ENCODE measurements around the gene DUX4. TPM values are rescaled to one million over a fixed set of nuclear protein-coding genes. Genes with fewer than 3 reads are reported as not detected.
"Not testable (repeated sequence)": the region's sequence is repeated elsewhere in the genome, so short reads cannot be mapped to it uniquely, and the experiment has no call there.

The DUX4 gene
- not detected in 2 replicates for total RNA-seq
- not detected in 2 replicates for polyA plus RNA-seq
- not detected in 2 replicates for polyA plus RNA-seq (2012)
- polyA minus RNA-seq (ENCODE audit: low replicate concordance): not detected in 2 replicates

DNA sequence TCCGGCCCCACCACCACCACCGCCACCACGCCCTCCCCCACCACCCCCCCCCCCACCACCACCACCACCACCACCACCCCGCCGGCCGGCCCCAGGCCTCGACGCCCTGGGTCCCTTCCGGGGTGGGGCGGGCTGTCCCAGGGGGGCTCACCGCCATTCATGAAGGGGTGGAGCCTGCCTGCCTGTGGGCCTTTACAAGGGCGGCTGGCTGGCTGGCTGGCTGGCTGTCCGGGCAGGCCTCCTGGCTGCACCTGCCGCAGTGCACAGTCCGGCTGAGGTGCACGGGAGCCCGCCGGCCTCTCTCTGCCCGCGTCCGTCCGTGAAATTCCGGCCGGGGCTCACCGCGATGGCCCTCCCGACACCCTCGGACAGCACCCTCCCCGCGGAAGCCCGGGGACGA is at the start of gene DUX4:
Gene DUX4, plus strand, starts transcription at position 347 of the 400 bp plus-strand sequence. Its CDS starts 0 bp downstream, at position 347.
- DNase-seq (ENCODE audit: low read depth in 2 of 2); H3K79me2 ChIP-seq (ENCODE audit: control insufficient read depth, insufficient read depth, low read length); H3K27ac ChIP-seq (ENCODE audit: insufficient read depth, low read length); H3K36me3 ChIP-seq (ENCODE audit: control insufficient read depth, insufficient read depth, low read length); H3K9me3 ChIP-seq (ENCODE audit: control insufficient read depth, insufficient read depth, low read depth, low read length); H3K4me3 ChIP-seq (replicated peaks in 1 of 4; ENCODE audit: control extremely low read depth in 1 of 4, insufficient read depth in 1 of 4, low read depth in 3 of 4, low read length in 4 of 4); H3K9ac ChIP-seq (ENCODE audit: insufficient read depth, low read length); H2AFZ ChIP-seq (ENCODE audit: low read length); H3K27me3 ChIP-seq (ENCODE audit: control insufficient read depth, insufficient read depth, low read length); H3K4me2 ChIP-seq (ENCODE audit: extremely low read depth, insufficient read depth, low read length); H3K4me1 ChIP-seq (ENCODE audit: control insufficient read depth, extremely low read depth, insufficient read depth, low read length); H4K20me1 ChIP-seq (ENCODE audit: control insufficient read depth, extremely low read depth, insufficient read depth, low read length): not testable (repeated sequence)

DNA sequence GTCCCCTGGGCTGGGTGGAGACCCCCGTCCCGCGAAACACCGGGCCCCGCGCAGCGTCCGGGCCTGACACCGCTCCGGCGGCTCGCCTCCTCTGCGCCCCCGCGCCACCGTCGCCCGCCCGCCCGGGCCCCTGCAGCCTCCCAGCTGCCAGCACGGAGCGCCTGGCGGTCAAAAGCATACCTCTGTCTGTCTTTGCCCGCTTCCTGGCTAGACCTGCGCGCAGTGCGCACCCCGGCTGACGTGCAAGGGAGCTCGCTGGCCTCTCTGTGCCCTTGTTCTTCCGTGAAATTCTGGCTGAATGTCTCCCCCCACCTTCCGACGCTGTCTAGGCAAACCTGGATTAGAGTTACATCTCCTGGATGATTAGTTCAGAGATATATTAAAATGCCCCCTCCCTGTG is 1.9 kb downstream of the DUX4 start:
- H3K27ac ChIP-seq (ENCODE audit: insufficient read depth, low read length); H4K20me1 ChIP-seq (ENCODE audit: control insufficient read depth, extremely low read depth, insufficient read depth, low read length); H3K27me3 ChIP-seq (ENCODE audit: control insufficient read depth, insufficient read depth, low read length); DNase-seq (ENCODE audit: low read depth in 2 of 2); H3K4me2 ChIP-seq (ENCODE audit: extremely low read depth, insufficient read depth, low read length); H3K79me2 ChIP-seq (ENCODE audit: control insufficient read depth, insufficient read depth, low read length); H3K36me3 ChIP-seq (ENCODE audit: control insufficient read depth, insufficient read depth, low read length); H3K9me3 ChIP-seq (ENCODE audit: control insufficient read depth, insufficient read depth, low read depth, low read length); H3K4me3 ChIP-seq (replicated peaks in 1 of 4; ENCODE audit: control extremely low read depth in 1 of 4, insufficient read depth in 1 of 4, low read depth in 3 of 4, low read length in 4 of 4); H3K4me1 ChIP-seq (ENCODE audit: control insufficient read depth, extremely low read depth, insufficient read depth, low read length); H2AFZ ChIP-seq (ENCODE audit: low read length); H3K9ac ChIP-seq (ENCODE audit: insufficient read depth, low read length): not testable (repeated sequence)

DNA sequence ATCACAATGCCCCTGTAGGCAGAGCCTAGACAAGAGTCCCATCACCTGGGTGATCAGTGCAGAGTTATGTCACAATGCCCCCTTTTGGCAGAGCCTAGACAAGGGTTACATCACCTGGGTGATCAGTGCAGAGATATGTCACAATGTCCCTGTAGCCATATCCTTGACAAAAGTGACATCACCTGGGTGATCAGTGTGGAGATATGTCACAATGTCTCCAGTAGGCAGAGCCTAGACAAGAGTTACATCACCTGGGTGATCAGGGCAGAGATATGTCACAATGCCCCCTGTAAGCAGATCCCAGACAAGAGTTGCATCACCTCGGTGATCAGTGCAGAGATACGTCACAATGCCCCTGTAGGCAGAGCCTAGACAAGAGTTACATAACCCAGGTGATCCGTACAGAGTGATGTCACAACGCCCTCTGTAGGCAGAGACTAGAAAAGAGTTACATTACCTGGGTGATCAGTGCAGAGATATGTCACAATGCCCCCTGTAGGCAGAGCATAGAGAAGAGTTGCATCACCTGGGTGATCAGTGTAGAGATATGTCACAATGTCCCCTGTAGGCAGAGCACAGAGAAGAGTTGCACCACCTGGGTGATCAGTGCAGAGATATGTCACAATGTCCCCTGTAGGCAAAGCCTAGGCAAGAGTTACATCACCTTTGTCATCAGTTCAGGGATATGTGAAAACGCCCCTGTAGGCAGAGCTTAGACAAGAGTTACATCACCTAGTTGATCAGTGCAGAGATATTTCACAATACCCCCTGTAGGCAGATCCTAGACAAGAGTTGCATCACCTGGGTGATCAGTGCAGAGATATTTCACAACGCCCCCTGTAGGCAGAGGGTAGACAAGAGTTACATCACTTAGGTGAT is 4.4 kb downstream of the DUX4 start:
- not testable (repeated sequence) for H2AFZ ChIP-seq (ENCODE audit: low read length); H3K4me2 ChIP-seq (ENCODE audit: extremely low read depth, insufficient read depth, low read length); H3K4me3 ChIP-seq (replicated peaks in 1 of 4; ENCODE audit: control extremely low read depth in 1 of 4, insufficient read depth in 1 of 4, low read depth in 3 of 4, low read length in 4 of 4); H3K9me3 ChIP-seq (ENCODE audit: control insufficient read depth, insufficient read depth, low read depth, low read length); DNase-seq (ENCODE audit: low read depth in 2 of 2); H3K36me3 ChIP-seq (ENCODE audit: control insufficient read depth, insufficient read depth, low read length); H3K27me3 ChIP-seq (ENCODE audit: control insufficient read depth, insufficient read depth, low read length); H3K9ac ChIP-seq (ENCODE audit: insufficient read depth, low read length); H4K20me1 ChIP-seq (ENCODE audit: control insufficient read depth, extremely low read depth, insufficient read depth, low read length); H3K27ac ChIP-seq (ENCODE audit: insufficient read depth, low read length); H3K4me1 ChIP-seq (ENCODE audit: control insufficient read depth, extremely low read depth, insufficient read depth, low read length); H3K79me2 ChIP-seq (ENCODE audit: control insufficient read depth, insufficient read depth, low read length)

DNA sequence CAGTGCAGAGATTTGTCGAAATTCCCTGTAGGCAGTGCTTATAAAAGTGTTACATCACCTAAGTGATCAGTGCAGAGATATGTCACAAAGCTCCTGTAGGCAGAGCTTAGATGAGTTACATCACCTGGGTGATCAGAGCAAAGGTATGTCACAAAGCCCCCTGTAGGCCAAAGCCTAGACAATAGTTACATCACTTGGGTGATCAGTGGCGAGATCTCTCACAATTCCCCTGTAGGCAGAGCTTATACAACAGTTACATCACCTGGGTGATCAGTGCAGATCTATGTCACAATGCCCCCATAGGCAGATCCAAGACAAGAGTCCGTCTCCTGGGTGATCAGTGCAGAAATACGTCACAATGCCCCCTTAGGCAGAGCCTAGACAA is 5.0 kb downstream of the DUX4 start:
- DNase-seq (ENCODE audit: low read depth in 2 of 2); H3K9me3 ChIP-seq (ENCODE audit: control insufficient read depth, insufficient read depth, low read depth, low read length); H3K27me3 ChIP-seq (ENCODE audit: control insufficient read depth, insufficient read depth, low read length); H4K20me1 ChIP-seq (ENCODE audit: control insufficient read depth, extremely low read depth, insufficient read depth, low read length); H3K79me2 ChIP-seq (ENCODE audit: control insufficient read depth, insufficient read depth, low read length); H3K9ac ChIP-seq (ENCODE audit: insufficient read depth, low read length); H3K27ac ChIP-seq (ENCODE audit: insufficient read depth, low read length); H2AFZ ChIP-seq (ENCODE audit: low read length); H3K4me3 ChIP-seq (replicated peaks in 1 of 4; ENCODE audit: control extremely low read depth in 1 of 4, insufficient read depth in 1 of 4, low read depth in 3 of 4, low read length in 4 of 4); H3K4me1 ChIP-seq (ENCODE audit: control insufficient read depth, extremely low read depth, insufficient read depth, low read length); H3K36me3 ChIP-seq (ENCODE audit: control insufficient read depth, insufficient read depth, low read length); H3K4me2 ChIP-seq (ENCODE audit: extremely low read depth, insufficient read depth, low read length): not testable (repeated sequence)

DNA sequence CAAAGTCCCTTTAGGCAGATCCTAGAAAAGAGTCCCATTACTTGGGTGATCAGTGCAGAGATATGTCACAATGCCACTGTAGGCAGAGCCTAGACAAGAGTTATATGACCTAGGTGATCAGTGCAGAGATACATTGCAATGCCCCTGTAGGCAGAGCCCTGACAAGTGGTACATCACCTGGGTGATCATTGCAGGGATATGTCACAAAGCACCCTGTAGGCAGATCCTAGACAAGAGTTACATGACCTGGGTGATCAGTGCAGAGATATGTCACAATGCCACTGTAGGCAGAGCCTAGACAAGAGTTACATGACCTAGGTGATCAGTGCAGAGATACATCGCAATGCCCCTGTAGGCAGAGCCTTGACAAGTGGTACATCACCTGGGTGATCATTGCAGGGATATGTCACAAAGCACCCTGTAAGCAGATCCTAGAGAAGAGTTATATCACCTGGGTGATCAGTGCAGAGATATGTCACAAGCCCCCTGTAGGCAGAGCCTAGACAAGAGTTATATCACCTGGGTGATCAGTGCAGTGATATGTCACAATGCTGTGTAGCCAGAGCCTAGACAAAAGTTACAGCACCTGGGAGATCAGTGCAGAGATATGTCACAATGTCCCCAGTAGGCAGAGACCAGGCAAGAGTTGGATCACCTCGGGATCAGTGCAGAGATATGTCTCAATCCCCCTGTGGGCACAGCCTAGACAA is 5.6 kb downstream of the DUX4 start:
- not testable (repeated sequence) for H3K4me1 ChIP-seq (ENCODE audit: control insufficient read depth, extremely low read depth, insufficient read depth, low read length); H3K27me3 ChIP-seq (ENCODE audit: control insufficient read depth, insufficient read depth, low read length); H2AFZ ChIP-seq (ENCODE audit: low read length); H3K79me2 ChIP-seq (ENCODE audit: control insufficient read depth, insufficient read depth, low read length); H4K20me1 ChIP-seq (ENCODE audit: control insufficient read depth, extremely low read depth, insufficient read depth, low read length); H3K27ac ChIP-seq (ENCODE audit: insufficient read depth, low read length); H3K9me3 ChIP-seq (ENCODE audit: control insufficient read depth, insufficient read depth, low read depth, low read length); H3K9ac ChIP-seq (ENCODE audit: insufficient read depth, low read length); H3K36me3 ChIP-seq (ENCODE audit: control insufficient read depth, insufficient read depth, low read length); H3K4me3 ChIP-seq (replicated peaks in 1 of 4; ENCODE audit: control extremely low read depth in 1 of 4, insufficient read depth in 1 of 4, low read depth in 3 of 4, low read length in 4 of 4); DNase-seq (ENCODE audit: low read depth in 2 of 2); H3K4me2 ChIP-seq (ENCODE audit: extremely low read depth, insufficient read depth, low read length)

DNA sequence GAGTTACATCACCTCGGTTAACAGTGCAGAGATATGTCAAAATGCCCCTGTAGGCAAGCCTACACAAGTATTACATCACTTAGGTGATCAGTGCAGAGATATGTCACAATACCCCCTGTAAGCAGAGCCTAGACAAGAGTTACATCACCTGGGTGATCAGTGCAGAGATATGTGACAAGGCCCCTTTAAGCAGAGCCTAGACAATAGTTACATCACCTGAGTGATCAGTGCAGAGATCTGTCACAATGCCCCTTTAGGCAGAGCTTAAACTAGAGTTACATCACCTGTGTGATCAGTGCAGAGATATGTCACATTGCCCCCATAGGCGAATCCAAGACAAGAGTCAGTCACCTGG is 6.1 kb downstream of the DUX4 start:
- H3K9ac ChIP-seq (ENCODE audit: insufficient read depth, low read length); H3K4me1 ChIP-seq (ENCODE audit: control insufficient read depth, extremely low read depth, insufficient read depth, low read length); H4K20me1 ChIP-seq (ENCODE audit: control insufficient read depth, extremely low read depth, insufficient read depth, low read length); DNase-seq (ENCODE audit: low read depth in 2 of 2); H3K27ac ChIP-seq (ENCODE audit: insufficient read depth, low read length); H3K9me3 ChIP-seq (ENCODE audit: control insufficient read depth, insufficient read depth, low read depth, low read length); H2AFZ ChIP-seq (ENCODE audit: low read length); H3K4me3 ChIP-seq (replicated peaks in 1 of 4; ENCODE audit: control extremely low read depth in 1 of 4, insufficient read depth in 1 of 4, low read depth in 3 of 4, low read length in 4 of 4); H3K4me2 ChIP-seq (ENCODE audit: extremely low read depth, insufficient read depth, low read length); H3K36me3 ChIP-seq (ENCODE audit: control insufficient read depth, insufficient read depth, low read length); H3K27me3 ChIP-seq (ENCODE audit: control insufficient read depth, insufficient read depth, low read length); H3K79me2 ChIP-seq (ENCODE audit: control insufficient read depth, insufficient read depth, low read length): not testable (repeated sequence)

Measured in fibroblast of lung (primary cell).